ENCODE data around the gene FYB1. TPM values are rescaled to one million over a fixed set of nuclear protein-coding genes. Genes with fewer than 3 reads are reported as not detected.
"Not testable (repeated sequence)": the region's sequence is repeated elsewhere in the genome, so short reads cannot be mapped to it uniquely, and the experiment has no call there.

FYB1 gene
- total RNA-seq, 2 experiments from 2014 or later, result 105 to 106 TPM

- Mint-ChIP-seq H3K4me3 (no peak overlapping the region), H3K36me3 (no peaks in the 10 kb centered on the region), H3K4me1 (ENCODE audit: low read depth) (peaks cover 4% of the 10 kb centered on the region), H3K27me3 (peaks cover 2% of the 10 kb centered on the region), H3K9me3 (peaks cover 4% of the 10 kb centered on the region), H3K27ac (peak overlapping the region; percentile 0)
- ChIA-PET CTCF (interaction anchor here (1.0 kb wide), 2 partner anchors 32 to 34 kb away, joined by 3 to 4 read pairs; no protein-coding TSS in a partner anchor), POLR2A (interaction anchor here (1.3 kb wide), 1 partner anchor 18 kb away, joined by 4 read pairs; no protein-coding TSS in a partner anchor)
- intact Hi-C loops (cut with micrococcal nuclease), result loop anchor here (2.0 kb wide), 1 partner anchor 19 kb away; no protein-coding TSS in a partner anchor
- no peak for DNase-seq
Measured at GRCh38 chr5:39249564-39250274, 30.4 kb upstream of the FYB1 start.

DNA sequence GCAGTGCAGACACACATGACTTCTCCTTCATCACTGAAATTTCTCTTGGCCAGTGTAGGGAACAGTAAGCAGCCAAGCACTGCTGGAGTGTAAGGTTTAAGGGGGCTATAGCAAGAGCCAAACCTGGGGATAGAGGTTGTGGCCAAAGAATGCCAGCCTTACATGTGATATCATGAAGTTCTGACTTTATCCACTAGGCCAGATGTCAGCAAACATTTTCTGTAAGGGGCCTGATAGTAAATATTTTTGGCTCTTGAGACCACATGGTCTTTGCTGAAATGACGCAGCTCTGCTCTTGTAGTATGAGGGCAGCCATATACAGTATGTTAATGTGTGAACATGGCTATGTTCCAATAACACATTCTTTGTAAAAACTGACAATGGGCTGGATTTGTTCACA lies 29.7 kb upstream of the FYB1 start:
- CTCF ChIA-PET, result interaction anchor here (1.0 kb wide), 2 partner anchors 32 to 34 kb away, joined by 3 to 4 read pairs; no protein-coding TSS in a partner anchor
- Mint-ChIP-seq H3K27me3 (peaks cover 2% of the 10 kb centered on the region), H3K4me1 (ENCODE audit: low read depth) (peaks cover 4% of the 10 kb centered on the region)

DNA sequence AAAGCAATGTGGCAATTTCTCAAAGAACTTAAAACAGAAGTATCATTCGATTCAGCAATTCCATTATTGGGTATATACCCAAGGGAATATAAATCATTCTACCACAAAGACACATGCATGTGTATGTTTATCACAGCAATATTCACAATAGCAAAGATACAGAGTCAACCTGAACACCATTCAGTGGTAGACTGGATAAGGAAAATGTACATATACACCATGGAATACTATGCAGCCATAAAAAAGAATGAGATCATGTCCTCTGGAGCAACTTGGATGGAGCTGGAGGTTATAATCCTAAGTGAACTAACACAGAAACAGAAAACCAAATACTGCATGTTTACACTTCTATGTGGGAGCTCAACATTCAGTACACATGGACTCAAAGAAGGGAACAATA lies 21.4 kb upstream of the FYB1 start:
- Mint-ChIP-seq H3K27ac (no peak overlapping the region), H3K27me3 (peaks cover 2% of the 10 kb centered on the region), H3K36me3 (peaks cover 2% of the 10 kb centered on the region), H3K4me1 (ENCODE audit: low read depth) (peaks cover 8% of the 10 kb centered on the region), H3K9me3 (peaks cover 18% of the 10 kb centered on the region), H3K4me3 (no peak overlapping the region)
- POLR2A ChIA-PET, result no interaction called here
- intact Hi-C loops (cut with micrococcal nuclease), result no loop called here
- DNase-seq, result no peak
- CTCF ChIA-PET, result interaction anchor here (1.0 kb wide), 2 partner anchors 43 to 160 kb away, joined by 3 read pairs; no protein-coding TSS in a partner anchor

More for the DNA sequence above, 29.7 kb upstream of the FYB1 start:
- Mint-ChIP-seq H3K27ac (peak overlapping the region; percentile 0), H3K36me3 (no peaks in the 10 kb centered on the region), H3K4me3 (no peak overlapping the region), H3K9me3 (peaks cover 4% of the 10 kb centered on the region)
- POLR2A ChIA-PET, result interaction anchor here (0.6 to 1.3 kb wide), 2 partner anchors 17 to 1111 kb away, joined by 3 to 4 read pairs; no protein-coding TSS in a partner anchor
- intact Hi-C loops (cut with micrococcal nuclease), result loop anchor here (2.0 kb wide), 1 partner anchor 18 kb away; no protein-coding TSS in a partner anchor
- DNase-seq, result no peak

GRCh38 chr5:39238366-39239105 lies 19.2 kb upstream of the FYB1 start:
- Mint-ChIP-seq H3K4me3 (no peak overlapping the region), H3K36me3 (peaks cover 2% of the 10 kb centered on the region), H3K27ac (no peak overlapping the region), H3K4me1 (ENCODE audit: low read depth) (peaks cover 8% of the 10 kb centered on the region), H3K9me3 (peaks cover 17% of the 10 kb centered on the region), H3K27me3 (no peaks in the 10 kb centered on the region)
- ChIA-PET CTCF (no interaction called here), POLR2A (interaction anchor here (0.8 kb wide), 1 partner anchor 21 kb away, joined by 3 read pairs; no protein-coding TSS in a partner anchor)
- intact Hi-C loops (cut with micrococcal nuclease), result no loop called here
- DNase-seq, result no peak

DNA sequence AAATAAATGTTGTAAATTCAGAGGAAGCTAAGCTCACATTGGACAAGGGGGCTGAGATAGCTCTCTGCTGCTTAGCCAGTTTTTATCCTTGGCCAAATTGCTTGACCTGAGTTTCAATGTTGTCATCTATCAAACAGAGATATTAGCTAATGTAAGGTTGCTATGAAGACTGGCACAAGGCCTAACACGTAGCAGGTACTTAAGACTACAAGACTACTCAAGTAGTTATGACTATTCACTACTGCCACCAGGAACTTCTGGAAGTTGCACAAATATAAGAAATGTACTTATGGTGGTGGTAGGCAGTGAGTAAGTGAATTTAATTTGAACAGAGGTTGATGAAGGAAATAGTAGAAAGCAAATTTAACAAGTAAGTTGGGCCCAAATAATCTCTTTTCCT lies 17.4 kb upstream of the FYB1 start:
- H3K4me3 Mint-ChIP-seq, result no peak overlapping the region
- peaks cover 13% of the 10 kb centered on the region for H3K9me3 Mint-ChIP-seq
- ChIA-PET CTCF (no interaction called here), POLR2A (no interaction called here)
- H3K27me3 Mint-ChIP-seq, result no peaks in the 10 kb centered on the region
- peaks cover 14% of the 10 kb centered on the region for H3K4me1 Mint-ChIP-seq (ENCODE audit: low read depth)
- no peak for DNase-seq
- no peak overlapping the region for H3K27ac Mint-ChIP-seq
- intact Hi-C loops (cut with micrococcal nuclease), result no loop called here
- peaks cover 2% of the 10 kb centered on the region for H3K36me3 Mint-ChIP-seq

- Mint-ChIP-seq H3K4me1 (ENCODE audit: low read depth) (peaks cover 23% of the 10 kb centered on the region), H3K9me3 (peaks cover 9% of the 10 kb centered on the region), H3K4me3 (no peak overlapping the region), H3K27ac (no peak overlapping the region), H3K36me3 (peaks cover 2% of the 10 kb centered on the region), H3K27me3 (no peaks in the 10 kb centered on the region)
- CTCF ChIA-PET, result interaction anchor here (0.6 to 1.5 kb wide), 3 partner anchors 18 to 41 kb away, joined by 3 to 5 read pairs (median 4); no protein-coding TSS in a partner anchor
- POLR2A ChIA-PET, result no interaction called here
- intact Hi-C loops (cut with micrococcal nuclease), result no loop called here
- DNase-seq, result no peak
Measured at GRCh38 chr5:39235648-39236047, 16.3 kb upstream of the FYB1 start.

DNA sequence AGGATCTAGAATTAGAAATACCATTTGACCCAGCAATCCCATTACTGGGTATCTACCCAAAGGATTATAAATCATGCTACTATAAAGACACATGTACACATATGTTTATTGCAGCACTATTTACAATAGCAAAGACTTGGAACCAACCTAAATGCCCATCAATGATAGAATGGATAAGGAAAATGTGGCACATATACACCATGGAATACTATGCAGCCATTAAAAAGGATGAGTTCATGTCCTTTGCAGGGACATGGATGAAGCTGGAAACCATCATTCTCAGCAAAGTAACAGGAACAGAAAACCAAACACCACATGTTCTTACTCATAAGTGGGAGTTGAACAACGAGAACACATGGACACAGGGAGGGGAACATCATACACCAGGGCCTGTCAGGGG lies 15.1 kb upstream of the FYB1 start:
- DNase-seq, H3K27ac Mint-ChIP-seq: not testable (repeated sequence)

GRCh38 chr5:39233783-39234182 lies 14.4 kb upstream of the FYB1 start:
- ChIA-PET CTCF (interaction anchor here (1.3 to 5.5 kb wide), 2 partner anchors 16 to 49 kb away, joined by 5 to 99 read pairs; partner anchors contain the start of gene FYB1), POLR2A (no interaction called here)
- Mint-ChIP-seq H3K4me1 (ENCODE audit: low read depth) (peaks cover 19% of the 10 kb centered on the region), H3K27ac (no peak overlapping the region), H3K27me3 (no peaks in the 10 kb centered on the region), H3K4me3 (no peak overlapping the region), H3K9me3 (no peaks in the 10 kb centered on the region), H3K36me3 (no peaks in the 10 kb centered on the region)
- intact Hi-C loops (cut with micrococcal nuclease), result loop anchor here (2.0 kb wide), 1 partner anchor 23 kb away; no protein-coding TSS in a partner anchor
- no peak for DNase-seq

More for the DNA sequence above, 15.1 kb upstream of the FYB1 start:
- H3K27me3 Mint-ChIP-seq; intact Hi-C loops (cut with micrococcal nuclease); POLR2A ChIA-PET; H3K9me3 Mint-ChIP-seq; H3K4me3 Mint-ChIP-seq; H3K36me3 Mint-ChIP-seq: not testable (repeated sequence)
- H3K4me1 Mint-ChIP-seq (ENCODE audit: low read depth), result peaks cover 23% of the 10 kb centered on the region
- CTCF ChIA-PET, result interaction anchor here (1.3 to 1.5 kb wide), 2 partner anchors 17 to 49 kb away, joined by 5 read pairs; no protein-coding TSS in a partner anchor

- peak; percentile 75 for DNase-seq
- CTCF ChIA-PET, result interaction anchor here (0.8 to 5.5 kb wide), 8 partner anchors 14 to 55 kb away, joined by 3 to 99 read pairs (median 6); partner anchors contain the start of gene FYB1
Measured at GRCh38 chr5:39231705-39232525, 12.6 kb upstream of the FYB1 start.

DNA sequence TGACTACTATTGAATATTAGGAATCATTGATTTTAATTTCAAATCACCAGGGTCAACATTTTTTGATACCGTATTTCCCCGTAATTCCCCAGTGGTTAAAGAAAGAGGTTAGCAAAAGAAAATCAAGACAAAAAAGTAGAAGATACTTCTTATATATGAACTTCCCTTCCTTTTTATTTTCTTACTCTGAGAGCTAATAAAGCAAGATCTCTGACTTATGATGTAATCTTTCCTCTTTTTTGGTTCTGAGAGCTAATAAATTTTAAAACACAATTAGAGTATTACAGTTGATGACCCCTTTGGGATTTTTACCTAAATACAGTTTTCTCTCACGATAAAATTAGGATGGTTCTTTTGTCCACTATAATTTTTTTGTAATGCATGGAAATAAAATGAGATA lies 9.2 kb upstream of the FYB1 start:
- no peak for DNase-seq
- Mint-ChIP-seq H3K4me3 (no peak overlapping the region), H3K27me3 (no peaks in the 10 kb centered on the region), H3K4me1 (ENCODE audit: low read depth) (peaks cover 24% of the 10 kb centered on the region), H3K27ac (no peak overlapping the region), H3K9me3 (no peaks in the 10 kb centered on the region), H3K36me3 (no peaks in the 10 kb centered on the region)
- ChIA-PET POLR2A (no interaction called here), CTCF (interaction anchor here (3.2 to 5.5 kb wide), 2 partner anchors 11 to 54 kb away, joined by 18 to 99 read pairs; partner anchors contain the start of gene FYB1)
- intact Hi-C loops (cut with micrococcal nuclease), result no loop called here

More at GRCh38 chr5:39231705-39232525, 12.6 kb upstream of the FYB1 start:
- H3K27ac Mint-ChIP-seq, result peak overlapping the region; percentile 97
- peak overlapping the region; percentile 70 for H3K4me3 Mint-ChIP-seq
- intact Hi-C loops (cut with micrococcal nuclease), result loop anchor here (1.0 to 2.0 kb wide), 5 partner anchors 15 to 42 kb away; no protein-coding TSS in a partner anchor
- H3K4me1 Mint-ChIP-seq (ENCODE audit: low read depth), result peaks cover 14% of the 10 kb centered on the region
- no peaks in the 10 kb centered on the region for H3K27me3 Mint-ChIP-seq
- no peaks in the 10 kb centered on the region for H3K36me3 Mint-ChIP-seq
- H3K9me3 Mint-ChIP-seq, result no peaks in the 10 kb centered on the region
- POLR2A ChIA-PET, result interaction anchor here (0.6 to 1.8 kb wide), 8 partner anchors 9 to 51 kb away, joined by 3 to 16 read pairs (median 4); partner anchors contain the start of gene FYB1

GRCh38 chr5:39226558-39226957 lies 7.2 kb upstream of the FYB1 start:
- Mint-ChIP-seq H3K27me3 (no peaks in the 10 kb centered on the region), H3K9me3 (no peaks in the 10 kb centered on the region), H3K27ac (no peak overlapping the region), H3K4me3 (no peak overlapping the region), H3K4me1 (ENCODE audit: low read depth) (peaks cover 19% of the 10 kb centered on the region), H3K36me3 (no peaks in the 10 kb centered on the region)
- CTCF ChIA-PET, result interaction anchor here (2.5 kb wide), 1 partner anchor 9 kb away, joined by 21 read pairs; no protein-coding TSS in a partner anchor
- POLR2A ChIA-PET, result no interaction called here
- no peak for DNase-seq
- intact Hi-C loops (cut with micrococcal nuclease), result no loop called here

All from activated CD4-positive, alpha-beta memory T cell treated with anti-CD3 and anti-CD28 coated beads for 36 hours (primary cell).